HG03521 (cell line): Measurements from ENCODE around the gene ERICH4.
"Not testable (repeated sequence)": the region's sequence is repeated elsewhere in the genome, so short reads cannot be mapped to it uniquely, and the experiment has no call there.

ENCODE experiments used
- ATAC-seq: cut with Tn5 transposase; IDR thresholded peaks from one replicate; pipeline ENCODE4 v1.9.1; 2021; ENCODE audit warnings: mild to moderate bottlenecking, moderate library complexity; ENCODE audit not compliant: unreplicated experiment

ERICH4 gene

GRCh38 chr19:41442473-41443355 is at the start of gene ERICH4:
TSS of gene ERICH4 (plus strand) at chr19:41443156. CDS start at chr19:41443170, 14 bp downstream.
- ATAC-seq: no peak

- no peak for ATAC-seq
Measured at GRCh38 chr19:41395355-41395754, 47.6 kb upstream of the ERICH4 start.

GRCh38 chr19:41397086-41398049 is 45.6 kb upstream of the ERICH4 start, which contains the start of the genes BCKDHA and EXOSC5:
TSS of gene BCKDHA (plus strand) at chr19:41397818. CDS start at chr19:41397828, 10 bp downstream.
TSS of gene EXOSC5 (minus strand) at chr19:41397359. CDS start at chr19:41397328, 31 bp downstream.
- ATAC-seq: peak; percentile 94

- no peak for ATAC-seq
Measured at GRCh38 chr19:41398050-41398418, 44.9 kb upstream of the ERICH4 start.

- ATAC-seq: no peak
Measured at GRCh38 chr19:41398598-41398997, 44.4 kb upstream of the ERICH4 start.

GRCh38 chr19:41399091-41399490 is 43.9 kb upstream of the ERICH4 start:
- no peak for ATAC-seq

GRCh38 chr19:41399525-41399924 is 43.4 kb upstream of the ERICH4 start:
- no peak for ATAC-seq

- no peak for ATAC-seq
Measured at GRCh38 chr19:41401483-41401882, 41.5 kb upstream of the ERICH4 start.

GRCh38 chr19:41402010-41402409 is 40.9 kb upstream of the ERICH4 start:
- ATAC-seq: no peak

GRCh38 chr19:41403181-41403970 is 39.6 kb upstream of the ERICH4 start:
- ATAC-seq: no peak

- no peak for ATAC-seq
Measured at GRCh38 chr19:41405776-41406175, 37.2 kb upstream of the ERICH4 start.

- ATAC-seq: no peak
Measured at GRCh38 chr19:41407271-41407670, 35.7 kb upstream of the ERICH4 start.

GRCh38 chr19:41408256-41408655 is 34.7 kb upstream of the ERICH4 start:
- no peak for ATAC-seq

GRCh38 chr19:41408846-41409245 is 34.1 kb upstream of the ERICH4 start:
- ATAC-seq: not testable (repeated sequence)

GRCh38 chr19:41409288-41409687 is 33.7 kb upstream of the ERICH4 start:
- ATAC-seq: no peak

GRCh38 chr19:41410336-41411054 is 32.5 kb upstream of the ERICH4 start:
- no peak for ATAC-seq

GRCh38 chr19:41411100-41411967 is 31.6 kb upstream of the ERICH4 start:
- no peak for ATAC-seq

GRCh38 chr19:41411968-41412265 is 31.0 kb upstream of the ERICH4 start:
- ATAC-seq: no peak

- no peak for ATAC-seq
Measured at GRCh38 chr19:41412953-41413352, 30.0 kb upstream of the ERICH4 start.
